GM12878 (cell line): Measurements from ENCODE around the gene CAV1. TPM values are rescaled to one million over a fixed set of nuclear protein-coding genes. Genes with fewer than 3 reads are reported as not detected.

Experiments
- ATAC-seq: fragments of 200-7000 bp; cut with Tn5 transposase; 3 replicates; pipeline ENCODE4 v1.9.1; 2020; ENCODE audit warnings: mild to moderate bottlenecking, moderate library complexity
- BruUV-seq: library from RNA; stranded (reverse); fragments of 400-500 nt; replicated peaks from 2 replicates; lab custom pipeline; 2021; lab: Mats Ljungman, UMichigan
- CTCF ChIA-PET: fragments of 300-600 bp; sonication (Branson Sonifier 250); formaldehyde crosslinking; extraction: SDS; loops from one replicate; lab custom pipeline; 2021; ENCODE audit warnings: inconsistent platforms; lab: Yijun Ruan, JAX
- POLR2A ChIA-PET: fragments of 350-600 bp; formaldehyde crosslinking; extraction: SDS; loops from one replicate; lab custom pipeline; 2021; ENCODE audit warnings: inconsistent platforms; lab: Charles Lee
- RAD21 ChIA-PET: fragments of 300-600 bp; sonication (Branson Sonifier 250); formaldehyde crosslinking; loops from one replicate; lab custom pipeline; 2023; ENCODE audit warnings: antibody characterized with exemption; ENCODE audit not compliant: unreplicated experiment; lab: Charles Lee
- SMC1A ChIA-PET: fragments of 300-600 bp; sonication (Branson Sonifier 250); formaldehyde crosslinking; loops from one replicate; lab custom pipeline; 2023; ENCODE audit not compliant: unreplicated experiment, uncharacterized antibody; lab: Charles Lee
- DNase-seq: peaks from one replicate; pipeline ENCODE4 v3.0.0-alpha.2; 2011; ENCODE audit warnings: low read depth, low spot score
- FAIRE-seq: peaks from 3 replicates; lab custom pipeline; 2011; peaks lifted over from hg19 to GRCh38; lab: Jason Lieb, UNC
- H2AFZ ChIP-seq: 2 replicates; pipeline ENCODE4 v1.6.0; 2011; ENCODE audit warnings: low read depth, low read length, control low read depth; ENCODE audit not compliant: control insufficient read depth
- H3K27ac ChIP-seq: 2 replicates; pipeline ENCODE4 v1.5.1; 2011; ENCODE audit warnings: control low read depth; ENCODE audit not compliant: control insufficient read depth, insufficient read depth
- H3K27me3 ChIP-seq, 2 experiments: replicated peaks in 1 of 2; 2 replicates each; pipeline versions ENCODE4 v1.6.0 to v1.6.1; 2011; ENCODE audit warnings: low read length in 1 of 2; ENCODE audit not compliant: control insufficient read depth in 2 of 2, insufficient read depth in 2 of 2
- H3K36me3 ChIP-seq, 2 experiments: 2 replicates each; pipeline ENCODE4 v1.5.1; 2011; ENCODE audit warnings: low read length in 1 of 2; ENCODE audit not compliant: control insufficient read depth in 2 of 2, insufficient read depth in 2 of 2
- H3K4me1 ChIP-seq: 2 replicates; pipeline ENCODE4 v1.6.1; 2011; ENCODE audit warnings: mild to moderate bottlenecking, low read length, moderate library complexity, mixed read lengths; ENCODE audit not compliant: control insufficient read depth, insufficient read depth
- H3K4me2 ChIP-seq: 2 replicates; pipeline ENCODE4 v1.6.0; 2011; ENCODE audit warnings: control low read depth; ENCODE audit not compliant: control insufficient read depth, insufficient read depth
- H3K4me3 ChIP-seq: fragments of 200-600 bp; sonication (generic); 2 replicates; pipeline ENCODE4 v1.5.1; 2016
- H3K79me2 ChIP-seq: 2 replicates; pipeline ENCODE4 v1.6.0; 2011; ENCODE audit warnings: low read length; ENCODE audit not compliant: control insufficient read depth, insufficient read depth
- H3K9ac ChIP-seq: 2 replicates; pipeline ENCODE4 v1.8.0; 2011; ENCODE audit warnings: low read length, control low read depth, mixed read lengths; ENCODE audit not compliant: control insufficient read depth, insufficient read depth
- H3K9me3 ChIP-seq: replicated peaks from 3 replicates; pipeline ENCODE4 v1.5.1; 2011; ENCODE audit warnings: mild to moderate bottlenecking, low read length; ENCODE audit not compliant: control insufficient read depth, insufficient read depth
- H4K20me1 ChIP-seq: 2 replicates; pipeline ENCODE4 v1.6.0; 2011; ENCODE audit not compliant: control insufficient read depth, insufficient read depth
- CBX5 ChIP-seq: sonication (generic); IDR thresholded peaks from 2 replicates; pipeline ENCODE4 v1.6.1; 2016; ENCODE audit warnings: low read depth, moderate library complexity, mild to moderate bottlenecking, inconsistent platforms
- E2F4 ChIP-seq: IDR thresholded peaks from 2 replicates; pipeline ENCODE4 v1.6.1; 2012; ENCODE audit warnings: low read depth, low read length, improper control_type of control experiment
- IKZF1 ChIP-seq: fragments of 450-650 bp; conservative IDR thresholded peaks from 2 replicates; pipeline ENCODE4 v1.6.1; 2017; ENCODE audit warnings: antibody characterized with exemption, mild to moderate bottlenecking
- MTA3 ChIP-seq: IDR thresholded peaks from 2 replicates; pipeline ENCODE4 v1.6.1; 2012; ENCODE audit warnings: low read length, inconsistent platforms, borderline replicate concordance
- PAX8 ChIP-seq: fragments of 450-650 bp; IDR thresholded peaks from 2 replicates; pipeline ENCODE4 v1.6.1; 2017; ENCODE audit warnings: mild to moderate bottlenecking, moderate library complexity
- SPI1 ChIP-seq: IDR thresholded peaks from 2 replicates; pipeline ENCODE4 v1.6.1; 2011; ENCODE audit warnings: low read depth, mild to moderate bottlenecking, low read length, moderate library complexity, borderline replicate concordance; ENCODE audit not compliant: insufficient read depth
- SREBF1 ChIP-seq: IDR thresholded peaks from 2 replicates; pipeline ENCODE4 v1.6.1; 2012; ENCODE audit warnings: mild to moderate bottlenecking, low read length
- ZNF274 ChIP-seq: IDR thresholded peaks from one replicate; pipeline ENCODE4 v1.8.0; 2011; ENCODE audit not compliant: insufficient read length, insufficient read depth
- ZNF622 ChIP-seq: fragments of 450-650 bp; IDR thresholded peaks from 2 replicates; pipeline ENCODE4 v1.6.1; 2017; ENCODE audit warnings: mild to moderate bottlenecking, inconsistent platforms
- WGBS: methylation state at CpG from one replicate; pipeline ENCODE4 v1.1.6; 2016; ENCODE audit warnings: low lambda C conversion rate; ENCODE audit not compliant: insufficient replicate concordance, insufficient coverage; ENCODE audit errors: missing lambda C conversion rate; 5-methylcytosine and 5-hydroxymethylcytosine counted together
- in situ Hi-C: fragments of 300-500 bp; cut with MboI; formaldehyde crosslinking; loops from 9 replicates; pipeline ENCODE4 v1.14.3; 2018; ENCODE audit warnings: mixed read lengths
- intact Hi-C: fragments of 100-400 bp; cut with micrococcal nuclease; formaldehyde crosslinking; loops from one replicate; pipeline ENCODE4 v1.14.2; 2022; ENCODE audit not compliant: unreplicated experiment
- polyA plus RNA-seq, 11 experiments: library from polyadenylated mRNA; depleted of rRNA in 4 of 11; unstranded in 6 of 11; stranded (reverse) in 5 of 11; fragments of >200 nt; fragmentation: Nextera tagmentation in 4 of 11; fragmentation: Illumina TruSeq in 1 of 11; extraction: Ambion mirVana in 4 of 11; extraction: Trizol in 1 of 11; gene quantifications; 1 replicate in 1 of 11; 2 replicates in 10 of 11; pipeline versions ENCODE4 v1.2.1 to v1.2.3, GENCODE V29; 2011 to 2016; ENCODE audit warnings: inconsistent platforms in 2 of 11, missing spikeins in 2 of 11, low read depth in 1 of 11
- total RNA-seq, 4 experiments: library from RNA; depleted of rRNA in 3 of 4; stranded (reverse); fragments of >200 nt in 3 of 4; fragmentation: Illumina TruSeq in 1 of 4; extraction: Trizol in 1 of 4; gene quantifications; 2 replicates each; pipeline versions ENCODE4 v1.2.1 to v1.2.3, GENCODE V29; 2013 to 2021
- TF ChIP-seq, protein P1 (sequence below): fragments of 450-650 bp; IDR thresholded peaks from 2 replicates; pipeline ENCODE4 v1.6.1; 2016; ENCODE audit warnings: mild to moderate bottlenecking, moderate library complexity, borderline replicate concordance
- TF ChIP-seq, protein P2 (sequence below): fragments of 450-650 bp; conservative IDR thresholded peaks from 2 replicates; pipeline ENCODE4 v1.6.1; 2017; ENCODE audit warnings: mild to moderate bottlenecking, moderate library complexity

CAV1 gene
- total and polyA plus RNA-seq, 10 of the 15 experiments (the other 5 are each of a cell fraction or from before 2014, with no cell fraction given): 0.45 to 26.5 (median 2.0) TPM

DNA sequence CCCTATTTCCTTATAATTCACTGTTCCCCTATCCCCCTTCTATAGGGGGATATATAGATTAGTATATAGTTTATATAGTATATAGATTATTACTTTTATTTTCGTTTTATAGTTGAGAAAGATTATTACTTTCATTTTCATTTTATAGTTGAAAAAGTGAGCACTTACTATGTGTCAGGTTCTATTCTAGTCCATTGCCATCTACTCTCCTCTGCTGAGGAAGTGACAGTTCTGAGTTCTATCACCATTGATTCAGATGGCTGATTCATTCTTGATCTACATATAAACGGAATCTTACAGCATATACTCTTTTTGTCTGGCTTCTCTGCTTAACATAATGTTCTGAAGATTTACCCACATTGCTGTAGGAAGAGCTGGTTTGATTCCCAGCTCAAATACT is 46.0 kb upstream of the CAV1 start (continued):
- TF ChIP-seq ZNF274 (no peak), SPI1 (no peak), SREBF1 (no peak)
- TF ChIP-seq, protein P1, sequence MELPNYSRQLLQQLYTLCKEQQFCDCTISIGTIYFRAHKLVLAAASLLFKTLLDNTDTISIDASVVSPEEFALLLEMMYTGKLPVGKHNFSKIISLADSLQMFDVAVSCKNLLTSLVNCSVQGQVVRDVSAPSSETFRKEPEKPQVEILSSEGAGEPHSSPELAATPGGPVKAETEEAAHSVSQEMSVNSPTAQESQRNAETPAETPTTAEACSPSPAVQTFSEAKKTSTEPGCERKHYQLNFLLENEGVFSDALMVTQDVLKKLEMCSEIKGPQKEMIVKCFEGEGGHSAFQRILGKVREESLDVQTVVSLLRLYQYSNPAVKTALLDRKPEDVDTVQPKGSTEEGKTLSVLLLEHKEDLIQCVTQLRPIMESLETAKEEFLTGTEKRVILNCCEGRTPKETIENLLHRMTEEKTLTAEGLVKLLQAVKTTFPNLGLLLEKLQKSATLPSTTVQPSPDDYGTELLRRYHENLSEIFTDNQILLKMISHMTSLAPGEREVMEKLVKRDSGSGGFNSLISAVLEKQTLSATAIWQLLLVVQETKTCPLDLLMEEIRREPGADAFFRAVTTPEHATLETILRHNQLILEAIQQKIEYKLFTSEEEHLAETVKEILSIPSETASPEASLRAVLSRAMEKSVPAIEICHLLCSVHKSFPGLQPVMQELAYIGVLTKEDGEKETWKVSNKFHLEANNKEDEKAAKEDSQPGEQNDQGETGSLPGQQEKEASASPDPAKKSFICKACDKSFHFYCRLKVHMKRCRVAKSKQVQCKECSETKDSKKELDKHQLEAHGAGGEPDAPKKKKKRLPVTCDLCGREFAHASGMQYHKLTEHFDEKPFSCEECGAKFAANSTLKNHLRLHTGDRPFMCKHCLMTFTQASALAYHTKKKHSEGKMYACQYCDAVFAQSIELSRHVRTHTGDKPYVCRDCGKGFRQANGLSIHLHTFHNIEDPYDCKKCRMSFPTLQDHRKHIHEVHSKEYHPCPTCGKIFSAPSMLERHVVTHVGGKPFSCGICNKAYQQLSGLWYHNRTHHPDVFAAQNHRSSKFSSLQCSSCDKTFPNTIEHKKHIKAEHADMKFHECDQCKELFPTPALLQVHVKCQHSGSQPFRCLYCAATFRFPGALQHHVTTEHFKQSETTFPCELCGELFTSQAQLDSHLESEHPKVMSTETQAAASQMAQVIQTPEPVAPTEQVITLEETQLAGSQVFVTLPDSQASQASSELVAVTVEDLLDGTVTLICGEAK: no peak

GRCh38 chr7:116483271-116483942 is 41.4 kb upstream of the CAV1 start:
- Histone ChIP-seq H3K79me2 (no peaks in the 10 kb centered on the region), H2AFZ (no peak overlapping the region), H3K4me3 (no peak overlapping the region), H3K27ac (no peak overlapping the region), H3K27me3 (no peaks in the 10 kb centered on the region), H3K9me3 (no peaks in the 10 kb centered on the region)
- CTCF ChIA-PET: no interaction called here
- ATAC-seq (no peak), FAIRE-seq (no peak)
- RAD21 ChIA-PET: no interaction called here
- no TSS peak for BruUV-seq
- TF ChIP-seq IKZF1 (no peak), E2F4 (no peak), PAX8 (no peak), MTA3 (no peak), CBX5 (no peak), ZNF622 (no peak)
- TF ChIP-seq, protein P2, sequence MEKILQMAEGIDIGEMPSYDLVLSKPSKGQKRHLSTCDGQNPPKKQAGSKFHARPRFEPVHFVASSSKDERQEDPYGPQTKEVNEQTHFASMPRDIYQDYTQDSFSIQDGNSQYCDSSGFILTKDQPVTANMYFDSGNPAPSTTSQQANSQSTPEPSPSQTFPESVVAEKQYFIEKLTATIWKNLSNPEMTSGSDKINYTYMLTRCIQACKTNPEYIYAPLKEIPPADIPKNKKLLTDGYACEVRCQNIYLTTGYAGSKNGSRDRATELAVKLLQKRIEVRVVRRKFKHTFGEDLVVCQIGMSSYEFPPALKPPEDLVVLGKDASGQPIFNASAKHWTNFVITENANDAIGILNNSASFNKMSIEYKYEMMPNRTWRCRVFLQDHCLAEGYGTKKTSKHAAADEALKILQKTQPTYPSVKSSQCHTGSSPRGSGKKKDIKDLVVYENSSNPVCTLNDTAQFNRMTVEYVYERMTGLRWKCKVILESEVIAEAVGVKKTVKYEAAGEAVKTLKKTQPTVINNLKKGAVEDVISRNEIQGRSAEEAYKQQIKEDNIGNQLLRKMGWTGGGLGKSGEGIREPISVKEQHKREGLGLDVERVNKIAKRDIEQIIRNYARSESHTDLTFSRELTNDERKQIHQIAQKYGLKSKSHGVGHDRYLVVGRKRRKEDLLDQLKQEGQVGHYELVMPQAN: no peak
- TF ChIP-seq, all 136 proteins: peak for 0
- POLR2A ChIA-PET: no interaction called here
- Histone ChIP-seq H3K4me1 (no peaks in the 10 kb centered on the region), H3K36me3 (no peaks in the 10 kb centered on the region), H3K4me2 (no peak overlapping the region), H4K20me1 (no peaks in the 10 kb centered on the region), H3K9ac (no peak overlapping the region)
- no peak for DNase-seq
- in situ Hi-C loops (no loop called here), intact Hi-C loops (no loop called here)
- SMC1A ChIA-PET: no interaction called here
- 50% methylated on average over 2 of the region's 2 CpGs for WGBS
